Measurements from ENCODE around the gene RBP7. TPM values are rescaled to one million over a fixed set of nuclear protein-coding genes. Genes with fewer than 3 reads are reported as not detected.
A peak's percentile ranks its signal among the peaks of the same experiment; 100 is the strongest.

RBP7 gene
- total RNA-seq, 1 donor from 2014 or later: 11.0 TPM

DNA sequence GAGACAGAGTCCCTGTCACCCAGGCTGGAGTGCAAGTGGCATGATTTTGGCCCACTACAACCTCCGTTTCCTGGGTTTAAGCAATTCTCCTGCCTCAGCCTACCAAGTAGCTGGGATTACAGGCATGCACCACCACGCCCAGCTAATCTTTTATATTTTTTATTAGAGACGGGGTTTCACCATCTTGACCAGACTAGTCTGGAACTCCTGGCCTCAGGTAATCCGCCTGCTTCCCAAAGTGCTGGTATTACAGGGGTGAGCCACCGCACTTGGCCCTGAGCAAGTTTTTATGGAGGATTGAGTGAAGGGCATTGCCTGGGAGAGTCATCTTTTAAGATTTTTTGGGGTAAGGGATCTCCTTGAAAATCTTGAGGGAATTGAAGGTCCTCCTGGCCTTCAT is 64.2 kb downstream of the RBP7 start:
- H3K4me3 ChIP-seq (ENCODE audit: low read length in 3 of 3): no peak overlapping the region
- H3K4me1 ChIP-seq (ENCODE audit: control insufficient read depth in 3 of 3, insufficient read depth in 3 of 3, low read length in 3 of 3): peaks cover 27 to 41% (median 31%) of the 10 kb centered on the region in 3 donors

GRCh38 chr1:10063878-10064277 is 66.8 kb downstream of the RBP7 start:
- Histone ChIP-seq H3K36me3 (ENCODE audit: control insufficient read depth in 3 of 3, insufficient read depth in 3 of 3, low read length in 3 of 3) (peaks cover 0 to 3% (median 0%) of the 10 kb centered on the region in 3 donors), H3K4me3 (ENCODE audit: low read length in 3 of 3) (no peak overlapping the region), H3K9ac (ENCODE audit: low read depth in 1 of 3, low read length in 3 of 3) (peak overlapping the region in 1 of 3 donors; percentile 19), H3K4me1 (ENCODE audit: control insufficient read depth in 3 of 3, insufficient read depth in 3 of 3, low read length in 3 of 3) (peaks cover 15 to 32% (median 32%) of the 10 kb centered on the region in 3 donors), H3K27me3 (ENCODE audit: control insufficient read depth in 3 of 3, insufficient read depth in 3 of 3, low read length in 3 of 3) (no peaks in the 10 kb centered on the region), H3K27ac (ENCODE audit: low read depth, low read length) (no peak overlapping the region), H3K9me3 (ENCODE audit: control insufficient read depth in 3 of 3, low read length in 3 of 3) (no peaks in the 10 kb centered on the region)

More for the DNA sequence above, 64.2 kb downstream of the RBP7 start:
- Histone ChIP-seq H3K9me3 (ENCODE audit: control insufficient read depth in 3 of 3, low read length in 3 of 3) (no peaks in the 10 kb centered on the region), H3K27me3 (ENCODE audit: control insufficient read depth in 3 of 3, insufficient read depth in 3 of 3, low read length in 3 of 3) (no peaks in the 10 kb centered on the region), H3K27ac (ENCODE audit: low read depth, low read length) (no peak overlapping the region), H3K9ac (ENCODE audit: low read depth in 1 of 3, low read length in 3 of 3) (no peak overlapping the region), H3K36me3 (ENCODE audit: control insufficient read depth in 3 of 3, insufficient read depth in 3 of 3, low read length in 3 of 3) (peaks cover 0 to 3% (median 0%) of the 10 kb centered on the region in 3 donors)

DNA sequence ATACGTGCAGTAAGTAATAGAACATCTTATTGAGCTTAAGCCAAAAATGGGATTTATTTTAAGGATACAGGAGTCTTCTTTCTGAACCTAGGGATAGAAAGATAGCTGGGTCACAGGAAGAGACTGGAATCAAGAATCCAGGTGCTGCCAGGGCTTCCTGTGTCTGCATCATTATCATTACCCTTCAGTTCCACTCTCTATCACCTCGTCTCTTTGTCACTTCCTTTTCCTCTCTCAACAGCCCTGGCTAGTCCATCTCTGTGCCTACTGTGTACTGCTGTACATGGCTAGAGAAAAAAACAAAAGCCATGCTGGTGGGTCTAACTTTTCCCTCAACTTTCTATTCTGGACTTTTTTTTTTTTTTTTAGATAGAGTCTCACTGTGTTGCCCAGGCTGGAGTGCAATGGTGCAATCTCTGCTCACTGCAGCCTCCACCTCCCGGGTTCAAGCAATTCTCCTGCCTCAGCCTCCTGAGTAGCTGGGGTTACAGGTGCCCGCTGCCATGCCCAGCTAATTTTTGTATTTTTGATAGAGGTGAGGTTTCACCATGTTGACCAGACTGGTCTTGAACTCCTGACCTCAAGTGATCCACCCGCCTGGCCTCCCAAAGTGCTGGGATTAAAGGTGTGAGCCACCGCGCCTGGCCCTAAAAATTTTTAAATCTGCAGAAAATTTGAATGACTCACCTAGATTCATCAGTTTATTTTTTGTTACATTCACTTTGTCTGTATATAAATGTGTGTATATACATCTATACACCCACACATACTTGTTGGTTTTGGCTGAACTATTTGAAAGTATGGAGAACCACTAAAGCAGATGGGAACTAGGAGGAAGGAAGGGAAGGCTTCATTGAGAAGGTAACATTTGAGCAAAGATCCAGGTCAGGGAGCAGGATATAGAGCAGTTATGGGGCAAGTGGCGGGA is 67.7 kb downstream of the RBP7 start:
- Histone ChIP-seq H3K27me3 (ENCODE audit: control insufficient read depth in 3 of 3, insufficient read depth in 3 of 3, low read length in 3 of 3) (no peaks in the 10 kb centered on the region), H3K9me3 (ENCODE audit: control insufficient read depth in 3 of 3, low read length in 3 of 3) (no peaks in the 10 kb centered on the region), H3K4me3 (ENCODE audit: low read length in 3 of 3) (peak overlapping the region in 1 of 3 donors; percentile 17), H3K9ac (ENCODE audit: low read depth in 1 of 3, low read length in 3 of 3) (peak overlapping the region in 2 of 3 donors; percentile 3 to 19), H3K4me1 (ENCODE audit: control insufficient read depth in 3 of 3, insufficient read depth in 3 of 3, low read length in 3 of 3) (peaks cover 9 to 25% (median 25%) of the 10 kb centered on the region in 3 donors), H3K27ac (ENCODE audit: low read depth, low read length) (peak overlapping the region; percentile 45), H3K36me3 (ENCODE audit: control insufficient read depth in 3 of 3, insufficient read depth in 3 of 3, low read length in 3 of 3) (no peaks in the 10 kb centered on the region)

GRCh38 chr1:10065344-10065685 is 68.3 kb downstream of the RBP7 start:
- Histone ChIP-seq H3K9me3 (ENCODE audit: control insufficient read depth in 3 of 3, low read length in 3 of 3) (no peaks in the 10 kb centered on the region), H3K4me1 (ENCODE audit: control insufficient read depth in 3 of 3, insufficient read depth in 3 of 3, low read length in 3 of 3) (peaks cover 9 to 25% (median 23%) of the 10 kb centered on the region in 3 donors), H3K36me3 (ENCODE audit: control insufficient read depth in 3 of 3, insufficient read depth in 3 of 3, low read length in 3 of 3) (no peaks in the 10 kb centered on the region), H3K9ac (ENCODE audit: low read depth in 1 of 3, low read length in 3 of 3) (peak overlapping the region in 1 of 3 donors; percentile 3), H3K4me3 (ENCODE audit: low read length in 3 of 3) (no peak overlapping the region), H3K27me3 (ENCODE audit: control insufficient read depth in 3 of 3, insufficient read depth in 3 of 3, low read length in 3 of 3) (no peaks in the 10 kb centered on the region), H3K27ac (ENCODE audit: low read depth, low read length) (peak overlapping the region; percentile 45)

Small RNA genes lying within 50 kb of the gene (small RNA-seq; reads per million reads assigned to genes)
- gene MIR5697: not detected

Other genes with a start within 250 kb of the RBP7 start
- 51.1 TPM for gene CLSTN1, start 173.3 kb upstream of the RBP7 start, total RNA-seq
- 32.4 TPM for gene CTNNBIP1, start 87.0 kb upstream of the RBP7 start, total RNA-seq
- gene LZIC, start 53.8 kb upstream of the RBP7 start, total RNA-seq: 42.3 TPM
- gene NMNAT1, start 53.8 kb upstream of the RBP7 start, total RNA-seq: 17.2 TPM
- gene UBE4B, start 35.7 kb downstream of the RBP7 start, total RNA-seq: 25.1 TPM
- gene KIF1B, start 213.3 kb downstream of the RBP7 start, total RNA-seq: 127 TPM

All from skeletal muscle tissue (tissue), 5 donors.